Hematopoietic multipotent progenitor cell treated with erythropoietin and hydrocortisone succinate and interleukin-3 and kit ligand, for 17 days (in vitro differentiated cells): Measurements from ENCODE around the gene TCF7L2.
"Not testable (repeated sequence)": the region's sequence is repeated elsewhere in the genome, so short reads cannot be mapped to it uniquely, and the experiment has no call there.

Experiments
- DNase-seq: peaks from one replicate; pipeline ENCODE4 v3.0.0-alpha.2; 2015; ENCODE audit warnings: low spot score

TCF7L2 gene

DNA sequence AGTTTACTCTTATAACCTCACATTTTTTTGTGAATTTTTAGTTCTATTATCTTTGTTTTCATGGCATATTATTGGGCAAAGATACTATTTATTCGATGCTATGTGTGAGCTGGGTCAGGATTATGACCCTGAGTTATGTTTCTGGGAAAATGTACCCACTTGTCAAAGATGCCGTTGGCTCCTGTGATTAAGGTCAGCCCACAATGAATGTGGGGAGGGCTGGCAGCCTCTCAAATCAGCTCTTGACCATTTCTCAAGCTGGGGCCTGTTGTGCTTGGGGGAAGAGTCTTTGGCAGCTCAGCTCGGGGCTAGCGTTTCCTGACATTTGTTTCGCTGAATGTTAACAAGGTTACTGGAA, 97.5 kb downstream of the TCF7L2 start:
- DNase-seq, result no peak

DNA sequence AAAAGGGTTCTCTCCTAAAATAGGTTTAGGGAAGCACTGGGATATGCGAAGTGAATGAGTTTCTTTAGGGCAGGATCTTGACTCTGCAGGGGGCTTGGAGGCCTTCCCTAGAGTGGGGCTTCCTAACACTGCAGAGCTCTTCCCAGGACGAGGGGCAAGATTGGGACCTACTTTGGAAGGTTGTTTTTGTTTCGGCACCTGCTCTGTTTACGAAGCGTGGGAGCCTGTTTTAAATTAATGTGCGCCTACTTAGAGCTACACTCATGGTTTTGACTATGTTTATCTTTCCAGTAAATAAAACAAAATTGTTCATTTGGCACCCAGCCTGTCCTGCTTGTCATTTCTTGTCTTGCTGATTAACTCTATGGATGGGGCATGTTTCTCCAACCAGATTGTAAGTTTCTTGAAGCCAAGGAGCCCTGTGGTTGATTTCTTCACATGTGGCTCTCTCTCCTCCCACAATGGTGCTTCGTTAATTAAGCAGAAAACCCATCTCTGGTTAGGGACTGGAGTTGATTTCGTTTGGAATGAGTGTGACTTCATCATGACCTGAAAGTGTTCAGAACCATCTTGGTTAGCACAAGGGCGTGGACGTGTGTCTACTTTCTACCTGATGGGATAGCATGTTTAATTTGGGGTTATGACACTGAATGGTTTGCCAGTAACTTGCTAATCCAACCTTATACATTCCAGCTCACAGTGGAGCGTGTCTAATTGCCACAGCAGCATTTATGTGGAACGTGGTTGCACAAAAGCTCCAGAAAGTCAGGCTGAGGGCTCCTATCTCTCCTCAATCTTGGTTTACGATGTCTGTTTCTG, 98.1 kb downstream of the TCF7L2 start:
- DNase-seq, result no peak

DNA sequence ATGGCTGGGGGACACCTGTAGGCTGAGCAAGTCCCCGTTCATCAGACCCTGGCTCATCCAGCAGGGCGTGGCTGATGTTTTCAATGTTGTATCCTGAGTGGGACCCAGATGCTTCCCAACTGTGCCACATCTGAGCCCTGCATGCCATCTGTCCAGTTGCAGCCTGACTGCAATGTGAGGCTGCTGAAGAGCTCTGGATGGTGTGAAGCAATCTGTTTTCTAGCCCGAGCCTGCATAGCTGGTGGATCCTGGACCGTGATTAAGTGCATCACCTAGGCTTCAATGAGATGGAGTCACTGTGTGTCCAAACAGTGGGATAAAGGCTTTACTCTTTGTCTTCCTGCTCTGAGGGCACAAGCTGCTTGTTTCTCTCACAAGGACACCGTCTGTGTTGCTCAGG, 99.8 kb downstream of the TCF7L2 start:
- no peak for DNase-seq

DNA sequence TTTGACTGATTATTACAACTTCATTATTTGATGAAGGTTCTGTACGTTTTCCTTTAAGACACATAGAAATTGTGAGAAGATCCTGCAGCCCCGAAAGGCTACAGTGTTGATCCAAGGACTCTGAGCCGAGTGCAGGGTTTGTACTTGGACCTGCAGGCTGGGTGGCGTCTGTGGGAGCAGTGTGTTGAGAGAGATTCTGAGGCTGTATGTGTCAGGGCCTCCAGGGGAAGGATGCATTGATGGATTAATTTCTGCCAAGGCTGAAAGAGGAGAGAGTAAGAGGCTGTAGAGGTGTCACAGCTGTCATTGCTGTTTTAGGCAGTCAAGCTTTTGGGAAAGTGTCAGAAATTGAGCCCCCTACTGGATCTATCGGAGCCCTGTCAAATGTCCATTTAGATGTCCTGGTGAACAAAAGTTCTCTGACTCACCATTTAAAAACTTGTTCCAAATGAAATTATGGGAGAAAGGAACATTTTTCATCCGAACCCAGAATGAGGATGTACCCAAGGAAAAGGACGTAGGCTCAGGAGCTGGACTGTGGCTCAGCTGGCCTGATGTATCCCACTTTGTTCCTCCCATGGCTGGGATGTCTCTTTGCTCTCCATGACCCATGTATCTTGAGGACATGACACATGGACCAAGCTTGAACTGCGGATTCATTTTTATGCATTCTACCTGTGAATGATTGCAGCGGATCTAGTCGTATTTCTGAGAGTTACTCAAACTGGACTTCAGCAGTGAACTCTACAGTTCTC, 102.2 kb downstream of the TCF7L2 start:
- no peak for DNase-seq

DNA sequence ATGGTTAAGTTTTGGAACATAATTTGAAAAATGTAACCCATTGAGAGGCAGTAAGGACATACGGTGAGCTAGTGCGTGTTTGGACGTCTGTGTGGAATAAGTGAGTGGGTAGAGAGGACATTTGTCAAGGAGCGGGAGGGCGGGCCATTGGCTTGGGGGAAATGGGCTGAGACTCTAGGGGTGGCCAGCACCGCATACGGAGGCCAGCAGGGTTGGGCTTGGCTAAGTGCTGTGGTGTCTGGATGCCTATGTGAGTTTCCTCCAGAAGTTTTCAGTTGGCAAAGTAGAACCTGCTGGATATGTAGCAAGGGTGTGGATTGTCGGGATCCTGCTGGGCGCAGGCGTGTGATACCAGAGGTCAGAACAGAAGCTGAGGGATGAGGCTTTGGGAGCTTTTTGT, 103.0 kb downstream of the TCF7L2 start:
- no peak for DNase-seq

DNA sequence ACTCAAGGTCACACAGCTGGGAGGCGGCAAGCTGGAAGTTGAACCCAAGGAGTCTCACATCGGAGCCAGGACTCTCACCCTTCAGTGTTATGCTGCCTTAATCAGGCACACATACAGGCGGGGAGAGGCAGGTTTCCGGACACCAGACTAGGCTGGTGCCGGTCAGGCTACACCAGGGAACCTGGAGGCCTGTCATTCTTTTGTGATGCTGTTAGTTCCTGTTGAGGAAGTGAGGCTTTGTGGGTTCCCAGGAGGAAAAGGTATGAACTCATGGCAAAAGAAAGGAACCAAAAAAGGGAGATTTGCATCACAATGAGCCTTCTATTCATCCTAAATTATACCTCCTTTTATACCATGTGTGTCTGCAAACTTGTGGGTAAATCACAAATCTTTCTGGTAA, 103.8 kb downstream of the TCF7L2 start:
- DNase-seq, result no peak

DNA sequence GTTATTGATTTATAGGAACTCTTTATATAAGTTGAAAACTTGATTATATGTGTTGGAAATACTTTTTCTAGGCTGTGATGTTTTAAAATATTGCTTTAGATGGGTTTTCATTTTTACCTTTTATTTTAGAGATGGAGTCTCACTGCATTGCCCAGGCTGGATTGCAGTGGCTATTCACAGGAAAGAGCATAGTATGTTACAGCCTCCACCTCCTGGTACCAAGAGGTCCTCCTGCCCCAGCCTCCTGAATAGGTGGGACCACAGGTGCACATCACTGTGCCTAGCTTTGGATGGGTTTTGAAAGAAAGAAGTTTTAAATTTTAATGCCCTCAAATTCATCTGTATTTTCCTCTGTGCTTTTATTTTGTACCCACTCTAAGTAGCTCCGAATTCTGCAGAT, 105.4 kb downstream of the TCF7L2 start:
- DNase-seq, result no peak

DNA sequence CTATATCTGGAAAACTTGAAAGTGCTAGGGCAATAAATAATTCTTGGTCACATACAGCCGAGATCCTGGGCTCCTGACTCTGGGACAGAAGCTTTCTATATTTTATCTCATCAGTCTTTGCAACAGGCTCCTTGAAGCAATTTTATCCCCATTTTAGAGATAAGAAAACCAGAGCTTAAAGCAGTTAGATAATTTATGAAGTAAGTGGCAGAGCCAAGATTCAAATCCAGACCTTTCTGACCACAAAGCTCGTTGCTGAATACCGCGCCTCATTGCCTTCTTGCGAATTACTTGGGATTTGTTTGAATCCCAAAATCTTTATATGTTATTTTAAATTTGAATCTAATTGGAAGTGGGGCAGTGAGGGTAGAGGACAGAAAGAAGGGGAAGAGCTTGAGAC, 106.0 kb downstream of the TCF7L2 start:
- no peak for DNase-seq

DNA sequence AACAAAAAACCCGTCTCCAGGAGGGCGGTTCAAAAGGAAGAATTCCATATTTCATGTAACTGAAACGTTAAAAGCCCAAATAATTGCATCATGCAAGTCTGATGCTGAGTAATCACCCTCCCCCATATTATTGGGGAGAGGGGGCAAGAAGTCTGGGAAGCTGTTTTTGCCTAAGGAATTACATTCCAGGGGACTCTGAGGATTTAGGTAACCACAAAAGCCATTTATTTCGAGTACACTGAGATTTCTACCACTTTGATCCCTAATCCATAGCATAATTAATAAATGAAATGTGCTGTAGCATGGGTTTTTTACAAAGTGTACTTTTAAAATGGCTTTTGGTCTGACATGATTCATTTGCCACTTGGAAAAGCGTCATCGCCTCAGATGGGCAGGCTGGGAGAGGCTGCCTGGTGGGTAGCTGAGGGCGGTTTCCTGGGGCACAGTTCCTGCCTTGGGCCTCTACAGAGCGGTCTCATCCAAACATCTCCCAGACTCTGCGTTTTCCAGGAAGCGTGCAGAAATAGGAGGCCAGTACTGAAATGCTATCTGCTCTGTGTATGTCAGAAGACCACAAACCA, 106.5 kb downstream of the TCF7L2 start:
- DNase-seq, result no peak

DNA sequence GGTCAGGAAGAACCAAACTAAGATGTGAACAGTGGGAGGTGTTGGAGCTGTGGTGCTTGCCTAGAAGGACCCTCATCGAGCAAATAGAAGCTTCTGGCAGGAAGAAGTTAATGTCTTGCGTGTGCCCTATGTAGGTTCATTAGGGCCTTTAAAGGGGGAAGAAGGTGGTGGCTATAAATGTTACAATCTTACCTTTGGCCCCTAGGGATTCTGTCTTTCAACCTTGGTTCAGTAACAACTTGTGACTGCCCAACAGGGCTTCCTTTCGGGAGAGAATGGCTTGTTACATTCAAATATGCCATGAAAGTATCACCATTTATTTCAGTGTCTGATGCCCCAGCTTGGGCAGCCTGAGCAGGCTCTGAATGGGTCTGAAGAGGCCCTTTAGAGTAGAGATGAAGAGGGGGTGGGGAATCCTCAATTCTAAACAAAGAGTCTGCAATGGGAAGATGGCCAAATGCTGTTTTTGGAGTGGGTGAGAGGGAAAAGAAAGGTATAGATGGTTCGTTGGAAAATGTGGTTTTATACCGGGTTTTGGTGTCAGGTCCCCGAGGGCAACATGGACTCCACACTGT, 108.0 kb downstream of the TCF7L2 start:
- no peak for DNase-seq

DNA sequence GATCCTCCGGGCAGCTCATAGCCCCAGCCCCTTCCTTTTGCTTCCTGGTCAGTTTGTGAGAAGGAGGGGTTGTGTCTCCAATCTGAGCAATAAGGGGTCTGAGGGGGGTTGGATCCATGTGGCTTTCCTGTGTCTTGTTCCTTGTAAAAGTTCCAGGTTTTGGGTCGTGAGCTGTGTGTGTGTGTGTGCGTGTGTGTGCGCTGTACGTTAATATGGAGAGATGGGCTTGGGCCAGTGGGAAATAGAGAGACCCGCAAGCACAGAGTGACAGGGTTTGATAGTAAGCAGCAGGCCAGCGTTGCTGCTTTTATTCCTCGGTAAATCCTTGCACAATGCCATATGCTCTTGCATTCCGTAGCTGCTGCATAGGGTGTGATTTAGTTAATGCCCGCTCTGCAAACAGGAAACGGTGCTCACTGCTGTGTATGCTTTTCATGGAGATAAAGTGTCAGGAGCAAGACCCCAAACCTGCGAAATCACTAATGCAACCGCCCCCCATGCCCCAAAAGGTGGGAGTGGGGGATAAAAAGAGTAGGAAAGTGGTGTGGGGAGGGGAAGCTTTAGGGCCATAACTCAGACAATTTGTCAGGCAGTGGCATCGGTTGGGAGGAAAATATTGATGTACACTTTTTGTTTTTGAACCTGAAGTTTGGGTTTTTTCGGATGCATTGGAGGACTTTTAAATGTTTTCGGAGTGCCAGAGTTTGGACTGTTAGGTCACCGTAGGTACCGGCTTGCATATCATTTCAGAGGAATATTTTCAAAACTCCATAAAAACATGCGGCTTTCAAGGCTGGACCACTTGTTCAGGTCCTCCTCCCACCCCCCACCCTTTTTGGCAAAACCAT, 108.7 kb downstream of the TCF7L2 start:
- DNase-seq, result no peak

DNA sequence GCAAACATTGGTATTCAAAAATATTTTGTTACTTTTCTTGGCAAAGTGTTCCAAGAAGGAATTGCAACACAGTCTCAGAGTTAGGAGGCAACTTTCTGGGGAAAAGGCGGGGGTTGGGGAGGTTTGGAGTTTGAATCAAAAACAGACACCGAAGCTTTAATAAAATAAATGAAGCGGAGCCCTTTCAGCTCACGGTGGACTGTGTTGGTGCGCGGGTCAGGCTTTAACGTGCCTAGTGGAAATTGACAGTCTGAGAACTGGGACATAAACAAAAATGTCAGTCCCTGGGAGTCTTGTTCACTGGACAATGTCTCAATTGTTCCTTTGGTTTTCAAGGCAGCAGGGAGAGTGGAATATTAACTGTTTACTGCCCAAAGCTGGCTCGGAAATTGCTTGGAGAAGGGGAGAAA, 109.3 kb downstream of the TCF7L2 start:
- DNase-seq, result no peak

DNA sequence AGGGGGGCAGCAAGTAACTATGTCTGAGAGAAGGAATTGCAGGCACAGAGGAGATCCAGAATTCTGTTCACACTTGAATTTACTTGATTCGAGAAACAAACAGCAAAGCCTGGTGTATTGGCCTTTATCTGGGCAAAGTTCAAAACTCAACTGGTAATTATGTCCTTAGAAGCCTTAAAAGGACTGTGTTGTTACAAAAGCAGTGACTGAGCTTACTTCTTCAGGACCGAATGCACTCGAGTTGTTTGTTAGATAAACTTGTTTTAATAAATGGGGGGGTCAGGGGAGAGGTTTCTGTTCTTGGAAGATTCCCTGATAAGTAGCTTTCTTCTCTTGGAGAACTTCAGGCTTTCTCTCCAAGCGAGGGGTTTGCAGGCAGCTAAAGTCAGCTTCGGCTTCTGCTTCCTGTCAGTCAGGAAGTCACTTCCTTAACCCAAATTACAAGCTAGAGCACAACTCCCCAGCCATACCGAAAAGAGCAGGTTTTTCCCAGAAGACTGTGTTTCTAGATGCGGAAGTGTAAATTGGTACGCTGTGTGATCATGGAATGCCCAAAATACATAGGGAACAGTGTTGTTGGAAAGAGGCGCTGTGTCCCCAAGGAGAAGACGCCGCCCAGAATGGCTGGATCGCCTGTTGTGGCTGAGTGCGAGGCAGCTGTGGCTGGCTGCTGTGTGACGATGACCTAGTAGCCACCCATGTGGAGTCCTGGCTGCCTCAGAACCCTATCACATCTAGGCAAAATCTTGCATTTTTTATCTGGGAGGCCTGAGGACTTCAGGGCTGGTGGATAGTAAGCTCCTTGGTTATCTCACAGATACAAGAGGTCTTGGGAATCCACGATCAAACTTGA, 110.4 kb downstream of the TCF7L2 start:
- DNase-seq, result peak; percentile 13

DNA sequence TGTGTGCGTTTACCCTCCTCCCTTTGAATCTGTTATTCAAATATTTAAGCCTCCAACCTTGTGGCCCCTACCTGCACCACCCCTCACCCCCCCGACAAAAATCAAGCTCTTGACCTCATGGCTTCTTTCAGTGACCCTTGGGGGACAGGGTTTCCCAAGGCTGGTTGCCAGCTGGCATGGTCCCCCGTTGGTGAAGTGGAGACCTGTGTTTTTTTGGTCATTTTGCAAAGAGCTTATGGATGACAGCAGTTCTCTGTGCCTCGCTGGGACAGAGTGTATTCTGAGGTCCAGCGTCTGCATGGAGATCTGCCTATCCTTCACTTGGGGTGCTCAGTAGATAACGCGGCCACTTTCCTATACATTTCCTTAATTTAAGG, 111.0 kb downstream of the TCF7L2 start:
- DNase-seq, result no peak

DNA sequence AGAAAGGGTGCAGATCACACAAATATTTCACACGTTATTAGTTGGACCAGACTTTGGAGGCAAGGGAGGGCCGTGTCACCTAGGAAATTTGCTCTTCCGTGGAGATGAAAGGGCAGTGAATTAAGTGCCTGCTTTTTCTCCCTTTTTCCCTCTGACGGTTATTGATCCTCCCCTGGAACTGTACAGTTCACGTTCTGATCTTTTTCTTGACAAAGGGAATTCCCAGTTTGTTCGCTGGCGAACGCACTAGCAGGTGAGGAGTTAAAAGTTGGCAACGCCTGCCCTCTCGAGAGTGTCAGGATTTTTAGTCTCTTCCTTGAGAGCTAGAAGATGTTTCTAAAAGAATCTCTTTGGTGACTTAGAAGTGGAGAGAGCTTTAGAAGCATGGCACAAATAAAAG, 111.5 kb downstream of the TCF7L2 start:
- no peak for DNase-seq

DNA sequence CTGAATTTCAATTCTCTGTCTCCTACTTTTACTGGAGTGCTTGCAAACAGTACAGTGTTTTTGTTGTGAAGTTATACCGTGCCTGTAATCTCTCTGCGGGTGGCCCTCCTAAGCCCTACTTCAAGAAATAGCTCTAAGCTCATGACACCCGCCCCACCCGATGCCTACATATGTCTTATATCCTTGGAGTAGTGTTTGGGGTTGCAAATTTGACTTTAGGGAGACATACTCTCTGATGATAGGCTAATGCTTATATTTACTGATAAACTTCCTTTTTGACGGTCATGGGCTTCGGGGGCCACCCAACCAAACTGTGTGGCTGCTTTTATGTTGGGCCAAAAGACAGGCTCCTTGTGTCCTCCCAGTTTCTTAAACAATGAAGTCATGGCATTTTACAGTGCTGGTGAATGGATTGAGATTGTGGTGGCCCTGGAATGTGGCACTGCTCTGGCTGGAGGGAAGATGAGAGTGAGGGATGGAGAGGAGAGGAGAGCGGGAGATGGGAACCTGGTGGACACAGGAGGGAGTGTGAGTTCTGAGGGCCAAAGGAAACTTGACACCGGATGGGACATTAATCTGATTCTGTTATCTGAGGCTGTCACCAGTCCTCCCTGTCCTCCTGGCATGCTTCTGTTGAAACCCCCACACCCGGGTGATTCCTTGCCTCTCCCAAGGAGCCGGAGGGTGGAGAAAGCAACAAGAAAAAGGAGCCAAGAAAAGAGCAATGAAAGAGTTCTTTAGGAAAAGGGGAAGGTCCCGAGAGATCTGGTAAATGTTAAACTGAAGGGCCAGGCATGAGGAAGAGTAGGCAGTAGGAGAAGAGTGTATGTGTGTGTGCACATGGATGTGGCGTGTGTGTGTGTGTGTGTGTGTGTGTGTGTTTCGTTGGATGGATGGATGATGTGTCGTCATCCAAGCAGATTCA, 113.3 kb downstream of the TCF7L2 start:
- no peak for DNase-seq

DNA sequence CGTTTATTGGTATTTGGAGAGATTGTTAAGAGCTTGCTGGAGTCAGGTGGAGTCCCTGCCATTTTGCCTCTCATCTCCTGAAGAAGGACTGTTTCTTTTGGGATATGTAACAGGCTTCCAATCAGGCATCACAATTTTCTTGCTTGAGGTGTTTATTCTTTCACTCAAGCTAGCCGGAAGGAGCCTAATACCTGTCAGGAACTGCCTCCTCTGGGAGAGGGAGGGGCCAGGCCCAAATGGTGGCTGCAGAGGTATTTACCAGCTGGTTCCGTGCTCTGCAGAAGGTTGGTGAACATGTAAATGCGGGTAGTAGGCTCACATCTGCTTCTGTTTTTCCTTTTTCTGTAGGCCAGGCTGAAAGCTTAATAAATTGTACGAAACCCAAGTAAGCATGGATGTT, 114.0 kb downstream of the TCF7L2 start:
- no peak for DNase-seq

DNA sequence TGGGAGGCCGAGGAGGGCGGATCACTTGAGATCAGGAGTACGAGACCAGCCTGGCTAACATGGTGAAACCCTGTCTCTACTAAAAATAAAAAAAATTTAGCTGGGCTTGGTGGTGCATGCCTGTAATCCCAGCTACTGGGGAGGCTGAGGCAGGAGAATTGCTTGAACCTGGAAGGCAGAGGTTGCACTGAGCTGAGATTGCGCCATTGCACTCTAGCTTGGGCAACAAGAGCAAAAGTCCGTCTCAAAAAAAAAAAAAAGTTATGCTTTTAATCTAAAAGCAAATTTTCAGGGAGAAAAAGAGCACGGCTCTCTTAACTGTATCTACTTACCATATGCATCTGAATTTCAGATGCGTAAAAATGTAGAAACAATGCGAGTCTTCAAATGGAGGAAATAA, 116.1 kb downstream of the TCF7L2 start:
- not testable (repeated sequence) for DNase-seq

DNA sequence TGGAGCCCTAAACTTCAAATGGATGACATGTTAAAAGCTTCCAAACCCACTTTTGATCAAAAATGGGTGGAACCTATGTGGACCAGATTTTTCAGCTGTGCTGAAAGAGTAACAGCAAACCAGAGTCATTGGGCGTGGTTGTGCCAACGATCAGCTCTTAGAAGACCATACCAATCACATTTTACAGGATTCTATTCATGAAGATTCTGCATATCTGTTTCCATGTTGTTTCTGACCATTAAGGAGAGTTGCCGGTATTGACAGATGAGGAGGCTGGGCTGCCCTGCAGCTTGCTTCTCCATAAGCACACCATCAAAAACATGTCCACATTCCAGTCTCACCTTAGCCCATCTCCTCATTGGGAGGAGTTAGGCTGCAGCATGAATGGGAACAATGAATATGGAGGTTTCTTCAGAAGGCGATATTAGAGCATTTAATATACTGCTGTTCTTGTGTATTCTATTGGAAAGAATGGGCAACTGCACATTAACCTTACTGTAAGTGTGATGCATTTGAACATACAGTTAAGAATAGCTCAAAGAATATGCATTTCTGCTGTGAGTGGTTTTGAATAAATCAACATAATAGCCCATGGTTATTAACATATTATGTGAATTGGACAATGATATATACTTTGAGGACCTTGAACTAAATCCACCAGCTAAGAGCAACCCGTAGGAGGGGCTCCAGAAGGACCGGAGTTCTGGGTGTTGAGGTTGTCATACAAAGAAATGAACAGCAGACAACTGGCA, 116.7 kb downstream of the TCF7L2 start:
- DNase-seq, result no peak
